Dermis blood vessel endothelial cell (primary cell): Measurements from ENCODE around the gene GALNT9. TPM values are rescaled to one million over a fixed set of nuclear protein-coding genes. Genes with fewer than 3 reads are reported as not detected.

ENCODE experiments used
- DNase-seq: peaks from one replicate; pipeline ENCODE4 v3.0.0; 2010
- total RNA-seq: library from RNA; depleted of rRNA; stranded (reverse); fragments of >200 nt; gene quantifications from 2 replicates; pipeline ENCODE4 v1.2.3, GENCODE V29; 2014

GALNT9 gene
- total RNA-seq, 1 donor from 2014 or later, result 0.17 TPM

DNA sequence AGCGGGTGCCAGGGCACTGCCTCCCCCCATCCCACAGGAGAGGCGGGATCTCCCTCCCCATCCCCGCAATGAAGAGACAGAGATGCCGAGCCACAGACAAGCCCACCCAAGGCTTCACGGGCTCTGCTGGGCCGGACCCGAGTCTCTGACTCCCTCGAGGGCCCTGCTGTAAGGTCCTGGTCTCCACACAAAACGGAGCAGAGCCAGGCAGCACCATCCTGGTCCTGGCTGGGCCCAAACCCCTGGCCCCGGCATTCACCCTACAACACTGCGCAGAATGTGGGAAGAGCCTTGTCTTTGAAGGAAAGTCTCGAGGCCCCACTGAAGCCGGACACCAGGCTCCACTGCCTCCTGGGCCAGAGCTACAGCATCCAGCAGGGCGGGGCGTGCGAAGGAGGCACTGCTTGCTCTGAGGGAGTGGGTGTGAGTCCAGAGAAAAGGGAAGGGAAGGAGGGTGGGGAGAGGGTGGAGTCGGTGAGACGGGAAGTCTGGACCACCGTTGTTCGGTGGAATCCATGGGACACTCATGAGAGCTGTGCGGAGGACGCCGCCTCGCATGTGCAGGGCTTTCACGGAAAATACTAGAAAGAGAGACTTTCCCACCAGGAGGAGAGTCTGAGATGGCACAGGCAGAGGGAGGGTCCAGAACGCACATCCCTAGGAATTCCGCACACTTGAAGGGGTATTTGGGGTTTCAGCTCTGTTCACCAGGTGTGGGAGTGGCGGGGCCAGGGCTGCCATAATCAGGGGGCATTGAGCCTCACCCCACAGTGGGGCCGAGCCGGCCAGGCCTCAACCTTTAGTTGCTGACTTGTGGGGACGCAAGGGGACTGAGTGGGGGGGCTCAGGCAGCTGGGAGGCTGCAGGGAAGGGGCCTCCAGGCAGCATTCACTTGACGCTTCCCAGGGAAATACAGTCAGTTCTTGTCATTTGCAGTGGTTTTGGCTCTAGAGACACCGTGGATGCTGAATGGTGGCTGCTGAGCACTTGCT, 36.8 kb downstream of the GALNT9 start:
- DNase-seq, result no peak

DNA sequence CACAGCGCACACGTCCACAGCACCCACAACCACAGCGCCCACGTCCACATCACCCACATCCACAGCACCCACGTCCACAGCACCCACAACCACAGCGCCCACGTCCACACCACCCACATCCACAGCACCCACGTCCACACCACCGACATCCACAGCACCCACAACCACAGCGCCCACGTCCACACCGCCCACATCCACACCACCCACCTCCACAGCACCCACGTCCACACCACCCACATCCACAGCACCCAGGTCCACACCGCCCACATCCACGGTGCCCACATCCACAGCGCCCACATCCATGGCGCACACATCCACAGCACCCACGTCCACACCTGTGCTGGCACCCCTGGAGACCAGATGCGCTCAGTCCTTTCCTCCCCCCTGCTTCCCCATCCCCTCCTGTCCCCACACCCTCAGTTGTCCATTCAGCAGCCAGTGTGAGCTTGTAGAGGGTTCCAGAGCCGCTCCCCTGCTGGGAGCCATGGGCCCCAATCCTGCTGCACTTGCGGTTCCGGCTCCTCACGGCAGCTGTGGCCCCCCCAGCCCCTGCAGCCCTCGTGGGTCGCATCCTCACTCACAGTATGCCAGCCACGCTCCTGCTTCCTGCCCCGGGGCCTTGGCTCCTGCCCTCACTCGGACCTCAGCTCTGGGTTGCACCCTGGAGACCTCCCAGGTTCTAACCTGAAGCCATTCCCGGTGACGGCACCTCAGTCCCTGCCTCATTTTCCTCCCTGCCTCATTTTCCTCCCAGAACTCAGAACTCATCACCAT, 37.8 kb downstream of the GALNT9 start:
- DNase-seq, result no peak

DNA sequence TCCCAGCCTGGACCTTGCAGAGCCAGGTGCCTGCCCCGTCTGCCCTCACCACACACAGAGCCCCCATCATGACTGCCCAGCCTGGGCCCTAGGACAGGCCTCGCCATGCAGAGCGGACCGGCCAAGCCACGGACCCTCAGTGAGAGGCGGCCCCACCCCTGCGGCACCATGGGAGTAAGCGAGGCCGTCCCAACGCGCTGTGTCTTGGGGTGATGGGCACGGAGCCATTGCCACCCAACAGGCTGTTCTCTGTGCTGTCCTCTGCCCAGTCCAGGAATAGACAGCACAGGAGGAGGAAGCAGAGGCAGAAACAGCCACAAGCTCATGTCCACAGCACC, 39.2 kb downstream of the GALNT9 start:
- no peak for DNase-seq

DNA sequence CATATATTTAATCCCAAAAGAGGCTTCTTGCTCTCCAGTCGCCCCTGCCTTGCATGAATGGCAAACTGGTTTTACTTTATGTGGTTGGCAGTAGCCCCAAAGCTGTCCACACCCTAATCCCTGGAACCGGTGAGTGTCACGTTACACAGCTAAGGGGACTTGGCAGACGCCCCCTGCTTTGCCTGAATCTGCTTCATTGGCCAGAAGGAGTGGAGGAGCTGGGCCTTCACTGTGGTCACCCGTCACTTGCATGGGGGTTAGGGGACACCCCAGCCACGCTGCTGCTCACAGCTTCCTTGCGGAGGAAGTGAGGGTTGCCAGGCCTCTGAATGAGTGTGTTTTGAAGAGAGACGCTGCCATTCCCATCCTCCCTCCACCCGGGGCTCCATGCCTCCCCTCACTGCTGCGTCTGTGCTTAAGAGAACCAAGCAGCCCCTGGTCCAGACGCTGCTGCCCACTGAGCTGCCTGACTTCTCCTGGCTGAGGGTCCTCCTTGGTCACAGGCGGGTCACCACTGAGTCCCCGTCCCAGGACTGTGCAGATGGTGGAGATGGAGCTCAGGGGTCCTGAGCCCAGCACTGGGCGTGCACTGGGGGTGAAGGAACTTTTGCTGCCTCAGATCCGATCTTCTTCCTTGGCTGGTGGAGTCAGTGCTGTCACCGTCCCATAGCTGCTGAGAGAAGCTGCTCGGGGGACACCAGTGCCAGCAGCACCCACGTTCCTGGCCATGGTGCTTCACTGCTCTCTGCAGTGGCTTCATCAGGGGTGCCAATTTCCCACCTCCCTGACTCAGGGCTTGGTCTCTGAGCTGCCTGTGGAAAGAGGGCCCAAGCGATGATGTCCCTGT, 39.8 kb downstream of the GALNT9 start:
- no peak for DNase-seq

DNA sequence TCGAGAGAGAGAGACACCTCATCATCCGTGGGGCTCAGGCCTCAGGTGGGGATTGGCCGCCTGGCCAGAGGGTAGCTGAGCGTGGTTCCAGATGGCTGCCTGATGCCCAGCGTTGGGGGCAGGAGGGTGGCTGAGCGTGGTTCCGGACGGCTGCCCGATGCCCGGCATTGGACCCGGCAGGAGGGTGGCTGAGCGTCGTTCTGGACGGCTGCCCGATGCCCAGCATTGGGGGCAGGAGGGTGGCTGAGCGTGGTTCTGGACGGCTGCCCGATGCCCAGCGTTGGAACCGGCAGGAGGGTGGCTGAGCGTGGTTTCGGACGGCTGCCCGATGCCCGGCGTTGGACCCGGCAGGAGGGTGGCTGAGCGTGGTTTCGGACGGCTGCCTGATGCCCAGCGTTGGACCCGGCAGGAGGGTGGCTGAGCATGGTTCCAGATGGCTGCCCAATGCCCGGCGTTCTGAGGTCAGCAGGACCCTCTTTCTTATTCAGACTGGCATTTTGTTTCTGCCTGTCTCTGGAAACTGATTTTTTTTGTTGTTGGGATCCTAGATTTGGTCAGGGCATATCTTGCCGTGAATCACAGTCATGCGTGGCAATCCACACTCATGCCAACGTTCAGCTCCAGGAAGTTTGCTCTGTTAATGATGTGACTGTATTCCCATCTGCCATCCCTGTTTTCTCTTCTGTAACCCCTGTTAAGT, 40.7 kb downstream of the GALNT9 start:
- DNase-seq, result no peak

DNA sequence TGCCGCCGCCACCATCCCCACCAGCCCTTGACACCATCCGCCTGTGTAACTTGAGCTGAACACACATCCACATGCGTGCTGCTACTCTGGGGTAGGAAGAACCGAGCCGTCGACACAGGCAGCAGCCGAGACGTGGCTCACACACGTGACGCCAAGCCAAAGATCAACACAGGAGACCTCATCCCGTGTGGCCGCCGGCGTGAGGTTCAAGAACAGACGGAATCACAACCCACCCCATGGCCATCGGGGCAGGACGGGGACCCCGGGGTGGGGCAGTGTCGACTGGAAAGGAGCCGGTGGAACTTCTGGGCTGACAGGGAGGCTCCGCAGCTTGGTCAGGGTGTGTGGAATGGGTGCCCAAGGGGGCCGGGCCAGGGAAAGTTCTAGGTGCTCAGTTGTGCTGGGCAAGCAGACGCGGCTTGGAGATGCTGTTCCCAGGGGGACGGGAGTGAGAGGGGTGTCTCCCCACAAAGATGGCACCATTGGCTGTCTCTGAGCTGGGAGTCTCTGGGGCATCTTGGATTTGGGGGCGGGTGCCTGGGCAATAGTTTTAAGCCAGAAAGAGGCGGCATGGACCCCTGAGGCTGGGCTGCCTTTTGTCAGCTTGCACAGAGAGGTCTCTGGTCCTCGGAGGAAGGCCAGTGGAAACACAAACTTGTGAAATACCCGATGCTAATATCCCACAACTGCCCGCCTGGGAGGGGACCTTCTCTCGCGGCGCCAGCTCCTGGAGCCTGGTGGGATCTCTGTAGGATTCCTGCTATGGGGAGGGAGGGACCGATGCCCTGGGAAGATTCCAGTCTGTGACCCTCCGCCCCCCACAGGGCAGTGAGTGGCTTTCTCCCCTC, 41.8 kb downstream of the GALNT9 start:
- DNase-seq, result no peak

DNA sequence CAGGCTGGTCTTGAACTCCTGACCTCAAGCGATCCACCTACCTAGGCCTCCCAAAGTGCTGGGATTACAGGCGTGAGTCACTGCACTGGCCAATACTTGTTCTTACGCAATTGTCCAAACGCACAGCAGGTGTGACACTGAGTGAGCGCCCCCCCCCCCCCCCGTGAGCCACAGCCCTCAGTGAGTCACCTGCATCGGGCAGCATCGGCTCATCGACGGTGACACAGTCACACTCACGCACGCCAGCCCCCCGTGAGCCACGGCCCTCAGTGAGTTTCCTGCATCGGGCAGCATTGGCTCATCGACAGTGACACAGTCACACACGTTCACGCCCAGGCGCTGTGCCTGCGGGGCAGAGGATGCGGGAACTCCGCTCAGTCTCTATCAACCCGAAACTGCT, 42.5 kb downstream of the GALNT9 start:
- DNase-seq, result no peak

GRCh38 chr12:132285991-132286681, 43.3 kb downstream of the GALNT9 start:
- peak; percentile 77 for DNase-seq

- no peak for DNase-seq
Observed at GRCh38 chr12:132284827-132285741, 44.3 kb downstream of the GALNT9 start.

GRCh38 chr12:132284071-132284826, 45.1 kb downstream of the GALNT9 start:
- peak; percentile 58 for DNase-seq

GRCh38 chr12:132282950-132283771, 46.2 kb downstream of the GALNT9 start:
- no peak for DNase-seq

DNA sequence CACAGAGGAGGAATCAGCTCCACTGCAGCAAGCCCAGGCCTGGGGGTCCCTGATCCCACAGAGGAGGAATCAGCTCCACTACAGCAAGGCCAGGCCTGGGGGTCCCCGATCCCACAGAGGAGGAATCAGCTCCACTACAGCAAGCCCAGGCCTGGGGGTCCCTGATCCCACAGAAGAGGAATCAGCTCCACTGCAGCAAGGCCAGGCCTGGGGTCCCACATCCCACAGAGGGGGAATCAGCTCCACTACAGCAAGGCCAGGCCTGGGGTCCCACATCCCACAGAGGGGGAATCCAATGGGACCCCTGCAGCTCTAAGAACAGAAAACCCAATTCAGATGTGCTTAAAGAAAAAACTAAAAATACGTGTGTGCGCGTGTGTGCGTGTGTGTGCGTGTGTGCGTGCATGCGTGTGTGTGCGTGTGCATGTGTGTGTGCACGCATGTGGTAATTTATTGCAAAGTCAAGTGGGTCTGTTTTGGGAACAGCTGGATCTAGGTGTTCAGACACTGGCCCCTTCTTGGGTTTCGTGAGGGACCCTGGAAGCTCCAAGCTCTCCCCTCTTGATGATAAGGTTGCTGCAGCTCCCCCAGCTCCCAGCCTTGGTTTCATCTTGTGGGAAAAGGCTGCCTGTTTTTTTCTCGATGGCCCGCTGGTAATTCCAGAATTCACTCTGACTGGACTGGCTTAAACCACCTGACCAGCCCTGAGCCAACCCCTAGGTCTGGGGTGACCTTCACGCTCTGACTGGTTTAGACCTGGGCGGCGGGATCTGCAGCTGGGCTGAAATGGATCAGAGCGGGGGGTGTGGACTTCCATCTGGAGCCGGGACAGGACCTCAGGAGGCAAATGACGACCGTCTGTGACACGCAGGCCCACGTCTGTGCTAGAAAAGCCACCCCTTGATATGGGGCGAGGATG, 47.1 kb downstream of the GALNT9 start:
- DNase-seq, result no peak

DNA sequence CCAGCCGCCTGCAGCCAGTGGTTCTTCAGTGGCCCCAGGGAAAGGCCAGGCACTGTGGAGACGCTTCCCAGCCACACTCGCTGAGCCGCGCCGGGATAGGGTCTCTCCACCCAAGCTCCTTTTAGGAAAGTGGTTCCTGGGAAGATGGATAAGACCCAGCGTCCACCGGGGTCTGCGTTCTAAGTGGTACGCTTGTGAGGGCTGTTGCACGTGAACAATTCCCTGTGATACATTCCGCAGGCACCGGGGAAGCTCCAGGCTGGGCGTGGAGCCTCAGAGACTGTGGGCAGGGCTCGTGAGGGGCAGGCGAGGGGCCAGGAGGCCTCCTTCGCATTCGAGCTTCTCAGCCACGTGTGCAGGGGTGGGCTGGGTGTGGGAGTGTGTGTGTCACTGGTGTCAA, 48.4 kb downstream of the GALNT9 start:
- DNase-seq, result no peak

GRCh38 chr12:132280406-132280805, 49.0 kb downstream of the GALNT9 start:
- no peak for DNase-seq

DNA sequence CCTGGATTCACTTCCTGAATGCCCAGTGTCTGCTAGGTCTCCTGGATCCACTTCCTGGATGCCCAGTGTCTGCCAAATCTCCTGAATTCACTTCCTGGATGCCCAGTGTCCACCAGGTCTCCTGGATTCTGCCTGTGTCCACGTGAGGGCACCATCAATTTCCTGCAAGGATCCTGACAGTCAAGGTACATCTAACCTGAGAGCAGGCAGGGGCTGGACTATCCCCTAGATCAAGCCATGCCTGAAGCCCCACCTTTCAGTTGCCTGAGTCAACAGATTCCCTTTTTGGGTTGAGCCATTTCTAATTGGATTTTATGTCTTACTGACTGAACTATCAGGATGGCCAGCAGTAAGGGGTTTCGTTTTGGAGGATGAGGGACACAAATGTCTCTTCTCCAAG, 49.5 kb downstream of the GALNT9 start:
- DNase-seq, result no peak

DNA sequence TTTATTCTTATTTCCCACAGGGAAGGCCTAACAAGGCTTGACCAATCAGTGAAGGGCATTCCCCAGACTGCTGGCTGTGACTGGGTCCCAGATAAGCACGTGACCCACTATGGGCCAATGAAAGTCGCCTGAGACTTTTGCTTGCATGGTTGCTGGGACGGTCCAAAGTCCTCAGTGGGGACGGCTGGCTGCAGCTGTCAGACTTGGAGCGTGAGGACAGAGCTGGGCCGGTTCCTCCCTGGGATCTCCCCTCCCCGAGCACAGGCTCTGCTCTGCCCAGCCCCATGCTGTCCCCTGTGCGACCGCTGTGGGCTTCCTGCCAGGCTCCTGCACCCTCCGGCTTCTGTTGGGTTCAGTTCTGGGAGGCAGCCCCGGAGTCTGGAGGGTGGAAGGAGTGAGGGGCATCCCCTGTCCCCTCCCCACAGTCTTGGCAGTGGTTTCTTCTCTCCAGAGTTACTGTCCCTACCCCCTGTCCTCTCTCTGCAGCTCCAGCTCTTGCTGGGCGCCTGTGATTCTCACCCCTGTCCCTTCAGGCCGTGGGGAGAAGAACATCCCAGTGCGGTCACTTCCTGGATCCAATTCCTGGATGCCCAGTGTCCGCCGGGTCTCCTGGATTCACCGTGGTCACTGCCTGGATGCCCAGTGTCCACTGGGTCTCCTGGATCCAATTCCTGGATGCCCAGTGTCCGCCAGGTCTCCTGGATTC, 50.1 kb downstream of the GALNT9 start:
- peak; percentile 14 for DNase-seq
